K562 (cell line): Measurements from ENCODE around the gene GFOD2. TPM values are rescaled to one million over a fixed set of nuclear protein-coding genes. Genes with fewer than 3 reads are reported as not detected.

ENCODE experiments used
- ARID2 ChIP-seq: fragments of 450-650 bp; IDR thresholded peaks from 2 replicates; pipeline ENCODE4 v1.6.1; 2017; ENCODE audit warnings: antibody characterized with exemption, mild to moderate bottlenecking
- CEBPG ChIP-seq, 3 experiments: fragments of 200-800 bp in 1 of 3; sonication (Bioruptor generic) in 1 of 3; sonication (generic) in 1 of 3; formaldehyde crosslinking in 1 of 3; IDR thresholded peaks in 2 of 3; conservative IDR thresholded peaks in 1 of 3; 2 replicates each; pipeline versions ENCODE4 v1.6.1 to v1.8.0; 2016 to 2022; ENCODE audit warnings: missing compliant biosample characterization in 2 of 3, missing genetic modification characterization in 2 of 3, mild to moderate bottlenecking in 1 of 3, missing genetic modification reagents in 1 of 3
- CTBP1 ChIP-seq: fragments of 450-650 bp; IDR thresholded peaks from 2 replicates; pipeline ENCODE4 v1.6.1; 2016; ENCODE audit warnings: borderline replicate concordance
- HDAC2 ChIP-seq: fragments of 450-650 bp; IDR thresholded peaks from 2 replicates; pipeline ENCODE4 v1.6.1; 2016; ENCODE audit warnings: mild to moderate bottlenecking
- MCM7 ChIP-seq, 2 experiments: fragments of 450-650 bp; IDR thresholded peaks; 2 replicates each; pipeline ENCODE4 v1.6.1; 2016 to 2018
- MIER1 ChIP-seq: fragments of 450-650 bp; IDR thresholded peaks from 2 replicates; pipeline ENCODE4 v1.6.1; 2016; ENCODE audit warnings: antibody characterized with exemption, mild to moderate bottlenecking, low read depth
- NR2F6 ChIP-seq: fragments of 450-650 bp; formaldehyde crosslinking; IDR thresholded peaks from 2 replicates; pipeline ENCODE4 v1.4.0; 2020; ENCODE audit warnings: mild to moderate bottlenecking
- TBL1XR1 ChIP-seq, 2 experiments: IDR thresholded peaks; 2 replicates each; pipeline ENCODE4 v1.6.1; 2012; ENCODE audit warnings: improper control_type of control experiment in 2 of 2, low read length in 2 of 2, mild to moderate bottlenecking in 1 of 2
- TCF3 ChIP-seq: sonication (generic); formaldehyde crosslinking; IDR thresholded peaks from 2 replicates; pipeline ENCODE4 v1.4.0; 2020; ENCODE audit warnings: mild to moderate bottlenecking, missing genetic modification reagents
- ZNF224 ChIP-seq: sonication (generic); formaldehyde crosslinking; IDR thresholded peaks from 2 replicates; pipeline ENCODE4 v1.8.0; 2022; ENCODE audit warnings: mild to moderate bottlenecking, missing genetic modification reagents
- ZNF384 ChIP-seq: IDR thresholded peaks from 2 replicates; pipeline ENCODE4 v1.6.1; 2012; ENCODE audit warnings: low read depth, low read length, improper control_type of control experiment
- ZNF408 ChIP-seq: fragments of 250-450 bp; sonication (Bioruptor Pico); IDR thresholded peaks from 2 replicates; pipeline ENCODE4 v1.4.0; 2020; ENCODE audit warnings: low read depth, mild to moderate bottlenecking, moderate library complexity
- ZNF707 ChIP-seq: fragments of 250-450 bp; sonication (Bioruptor Pico); conservative IDR thresholded peaks from 2 replicates; pipeline ENCODE4 v1.8.0; 2022; ENCODE audit warnings: inconsistent platforms, mild to moderate bottlenecking, moderate library complexity
- ZNF740 ChIP-seq, 3 experiments: fragments of 200-800 bp in 1 of 3; sonication (Bioruptor generic) in 1 of 3; sonication (generic) in 1 of 3; formaldehyde crosslinking in 1 of 3; IDR thresholded peaks; 2 replicates each; pipeline versions ENCODE4 v1.6.1 to v1.8.0; 2016 to 2022; ENCODE audit warnings: mild to moderate bottlenecking in 2 of 3, missing compliant biosample characterization in 2 of 3, missing genetic modification characterization in 2 of 3, missing genetic modification reagents in 1 of 3
- ZNF764 ChIP-seq: fragments of 250-450 bp; sonication (Bioruptor Pico); IDR thresholded peaks from 2 replicates; pipeline ENCODE4 v1.4.0; 2020; ENCODE audit warnings: low read depth, mild to moderate bottlenecking, moderate library complexity
- polyA plus RNA-seq, 8 experiments: library from polyadenylated mRNA; depleted of rRNA in 4 of 8; stranded (reverse) in 5 of 8; unstranded in 3 of 8; fragments of >200 nt; fragmentation: Nextera tagmentation in 2 of 8; fragmentation: Illumina TruSeq in 1 of 8; extraction: Ambion mirVana in 2 of 8; extraction: Trizol in 1 of 8; gene quantifications; 2 replicates each; pipeline versions ENCODE4 v1.2.1 to v1.2.3, GENCODE V29; 2011 to 2014; ENCODE audit warnings: inconsistent platforms in 1 of 8, missing spikeins in 1 of 8
- total RNA-seq, 7 experiments: library from RNA; depleted of rRNA in 6 of 7; stranded (reverse); fragments of >200 nt in 6 of 7; fragmentation: Illumina TruSeq in 2 of 7; extraction: Trizol in 2 of 7; gene quantifications; 2 replicates each; pipeline versions ENCODE4 v1.2.1 to v1.2.3, GENCODE V29; 2011 to 2021; ENCODE audit warnings: low replicate concordance in 1 of 7
- TF ChIP-seq, protein P1 (sequence below): fragments of 250-450 bp; sonication (Bioruptor Pico); IDR thresholded peaks from 2 replicates; pipeline ENCODE4 v1.4.0; 2020; ENCODE audit warnings: mild to moderate bottlenecking
- TF ChIP-seq, protein P2 (sequence below), 2 experiments: fragments of 450-650 bp; formaldehyde crosslinking in 1 of 2; IDR thresholded peaks; 2 replicates each; pipeline versions ENCODE4 v1.4.0 to v1.6.1; 2014 to 2020; ENCODE audit warnings: mild to moderate bottlenecking in 2 of 2, borderline replicate concordance in 1 of 2, low read depth in 1 of 2

Gene GFOD2
- total and polyA plus RNA-seq, 9 of the 15 experiments (the other 6 are each of a cell fraction or from before 2014, with no cell fraction given): 1.9 to 15.8 (median 11.1) TPM

GRCh38 chr16:67660564-67661028 lies 58.5 kb downstream of the GFOD2 start, which contains the start of gene PARD6A (continued):
- peak in 1 of 2 experiments; percentile 75; a peak in 2 of 4 replicates for TF ChIP-seq TBL1XR1 (IDR thresholded peaks at IDR 0.05; ENCODE audit: low read length in 2 of 2)
- peak; percentile 98 for TF ChIP-seq CEBPG (CRISPR knock-in tag; IDR thresholded peaks at IDR 0.05)
- TF ChIP-seq CEBPG (tag; conservative IDR thresholded peaks at IDR 0.05 in 1 of 2, IDR thresholded peaks at IDR 0.05 in 1 of 2): peak; percentile 98 to 99
- TF ChIP-seq MCM7 (IDR thresholded peaks at IDR 0.05): no peak
- TF ChIP-seq, protein P1, sequence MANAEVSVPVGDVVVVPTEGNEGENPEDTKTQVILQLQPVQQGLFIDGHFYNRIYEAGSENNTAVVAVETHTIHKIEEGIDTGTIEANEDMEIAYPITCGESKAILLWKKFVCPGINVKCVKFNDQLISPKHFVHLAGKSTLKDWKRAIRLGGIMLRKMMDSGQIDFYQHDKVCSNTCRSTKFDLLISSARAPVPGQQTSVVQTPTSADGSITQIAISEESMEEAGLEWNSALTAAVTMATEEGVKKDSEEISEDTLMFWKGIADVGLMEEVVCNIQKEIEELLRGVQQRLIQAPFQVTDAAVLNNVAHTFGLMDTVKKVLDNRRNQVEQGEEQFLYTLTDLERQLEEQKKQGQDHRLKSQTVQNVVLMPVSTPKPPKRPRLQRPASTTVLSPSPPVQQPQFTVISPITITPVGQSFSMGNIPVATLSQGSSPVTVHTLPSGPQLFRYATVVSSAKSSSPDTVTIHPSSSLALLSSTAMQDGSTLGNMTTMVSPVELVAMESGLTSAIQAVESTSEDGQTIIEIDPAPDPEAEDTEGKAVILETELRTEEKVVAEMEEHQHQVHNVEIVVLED (CRISPR knock-in tag): peak; percentile 89
- TF ChIP-seq ZNF707 (CRISPR knock-in tag): no peak
- no peak for TF ChIP-seq ZNF408 (CRISPR knock-in tag)
- no peak for TF ChIP-seq ARID2
- no peak for TF ChIP-seq ZNF224 (CRISPR knock-in tag)
- TF ChIP-seq NR2F6 (CRISPR knock-in tag): no peak
- TF ChIP-seq, protein P2, sequence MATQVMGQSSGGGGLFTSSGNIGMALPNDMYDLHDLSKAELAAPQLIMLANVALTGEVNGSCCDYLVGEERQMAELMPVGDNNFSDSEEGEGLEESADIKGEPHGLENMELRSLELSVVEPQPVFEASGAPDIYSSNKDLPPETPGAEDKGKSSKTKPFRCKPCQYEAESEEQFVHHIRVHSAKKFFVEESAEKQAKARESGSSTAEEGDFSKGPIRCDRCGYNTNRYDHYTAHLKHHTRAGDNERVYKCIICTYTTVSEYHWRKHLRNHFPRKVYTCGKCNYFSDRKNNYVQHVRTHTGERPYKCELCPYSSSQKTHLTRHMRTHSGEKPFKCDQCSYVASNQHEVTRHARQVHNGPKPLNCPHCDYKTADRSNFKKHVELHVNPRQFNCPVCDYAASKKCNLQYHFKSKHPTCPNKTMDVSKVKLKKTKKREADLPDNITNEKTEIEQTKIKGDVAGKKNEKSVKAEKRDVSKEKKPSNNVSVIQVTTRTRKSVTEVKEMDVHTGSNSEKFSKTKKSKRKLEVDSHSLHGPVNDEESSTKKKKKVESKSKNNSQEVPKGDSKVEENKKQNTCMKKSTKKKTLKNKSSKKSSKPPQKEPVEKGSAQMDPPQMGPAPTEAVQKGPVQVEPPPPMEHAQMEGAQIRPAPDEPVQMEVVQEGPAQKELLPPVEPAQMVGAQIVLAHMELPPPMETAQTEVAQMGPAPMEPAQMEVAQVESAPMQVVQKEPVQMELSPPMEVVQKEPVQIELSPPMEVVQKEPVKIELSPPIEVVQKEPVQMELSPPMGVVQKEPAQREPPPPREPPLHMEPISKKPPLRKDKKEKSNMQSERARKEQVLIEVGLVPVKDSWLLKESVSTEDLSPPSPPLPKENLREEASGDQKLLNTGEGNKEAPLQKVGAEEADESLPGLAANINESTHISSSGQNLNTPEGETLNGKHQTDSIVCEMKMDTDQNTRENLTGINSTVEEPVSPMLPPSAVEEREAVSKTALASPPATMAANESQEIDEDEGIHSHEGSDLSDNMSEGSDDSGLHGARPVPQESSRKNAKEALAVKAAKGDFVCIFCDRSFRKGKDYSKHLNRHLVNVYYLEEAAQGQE (IDR thresholded peaks at IDR 0.05; ENCODE audit: borderline replicate concordance): no peak
- TF ChIP-seq, protein P2 (CRISPR knock-in tag; IDR thresholded peaks at IDR 0.05; ENCODE audit: low read depth): no peak; the same call in 1 of the 2 replicates
- no peak for TF ChIP-seq ZNF764 (CRISPR knock-in tag)
- peak; percentile 89 for TF ChIP-seq CTBP1
- TF ChIP-seq MIER1: no peak
- TF ChIP-seq ZNF384: no peak
- no peak for TF ChIP-seq ZNF740 (CRISPR knock-in tag; IDR thresholded peaks at IDR 0.05)
- no peak for TF ChIP-seq ZNF740 (tag; IDR thresholded peaks at IDR 0.05)
- TF ChIP-seq TCF3 (CRISPR knock-in tag): no peak; the same call in 1 of the 2 replicates
- peak; percentile 74 for TF ChIP-seq HDAC2
